Left lung (tissue), 10 donors: ENCODE data around the gene PAN2. TPM values are rescaled to one million over a fixed set of nuclear protein-coding genes. Genes with fewer than 3 reads are reported as not detected.
"Not testable (repeated sequence)": the region's sequence is repeated elsewhere in the genome, so short reads cannot be mapped to it uniquely, and the experiment has no call there.

Source experiments
- ATAC-seq: fragments of 200-7000 bp; cut with Tn5 transposase; one replicate; pipeline ENCODE4 v1.9.1; 2020; ENCODE audit warnings: moderate library complexity
- DNase-seq, 4 donors: peaks; one replicate each; pipeline ENCODE4 v3.0.0-alpha.2; 2013 to 2020
- H3K27ac ChIP-seq, 2 donors: fragments of 200-600 bp; sonication (generic) in 1 of 2; one replicate each; pipeline versions ENCODE4 v1.5.0 to v1.8.0; 2020 to 2021
- H3K27me3 ChIP-seq, 2 donors: fragments of 200-600 bp; sonication (generic) in 1 of 2; one replicate each; pipeline versions ENCODE4 v1.5.0 to v1.8.0; 2020 to 2021
- H3K36me3 ChIP-seq, 2 donors: fragments of 200-600 bp; sonication (generic) in 1 of 2; one replicate each; pipeline versions ENCODE4 v1.5.0 to v1.8.0; 2020 to 2021
- H3K4me1 ChIP-seq, 2 donors: fragments of 200-600 bp; one replicate each; pipeline ENCODE4 v1.8.0; 2021
- H3K4me3 ChIP-seq, 2 donors: fragments of 200-600 bp; sonication (generic) in 1 of 2; one replicate each; pipeline versions ENCODE4 v1.5.0 to v1.8.0; 2020 to 2021; ENCODE audit warnings: mild to moderate bottlenecking in 1 of 2
- H3K9me3 ChIP-seq, 2 donors: fragments of 200-600 bp; sonication (generic) in 1 of 2; one replicate each; pipeline versions ENCODE4 v1.5.0 to v1.8.0; 2020 to 2021
- CTCF ChIP-seq, 2 donors: fragments of 200-600 bp; sonication (generic) in 1 of 2; IDR thresholded peaks; one replicate each; pipeline versions ENCODE4 v1.5.0 to v1.8.0; 2021; ENCODE audit warnings: antibody characterized with exemption in 2 of 2
- intact Hi-C, 2 donors: fragments of 100-400 bp; cut with DNase I; formaldehyde crosslinking; loops; one replicate each; pipeline versions ENCODE4 v1.11.2 to v1.14.2; 2022
- polyA plus RNA-seq, 6 donors: library from polyadenylated mRNA; unstranded; fragments of 120-200 nt; gene quantifications; one replicate each; pipeline ENCODE4 v1.2.1, GENCODE V29; 2013; ENCODE audit not compliant: insufficient read length in 6 of 6
- total RNA-seq, 2 donors: library from RNA; stranded (reverse); fragmentation: NEBNext Ultra II Directional; extraction: Animal tissue kit (Norgen Biotek cat#: 25700); gene quantifications; one replicate each; pipeline ENCODE4 v1.2.1, GENCODE V29; 2021
- donor health status: DM: no; HTN: yes; CAD: no.
- donor health status: DM: no; HTN: no; CAD: no.

PAN2 gene
- total and polyA plus RNA-seq, 8 donors: 49.9 to 107 (median 74.8) TPM

- Histone ChIP-seq H3K27ac (peak overlapping the region in 1 of 2 donors; percentile 55), H3K9me3 (no peaks in the 10 kb centered on the region), H3K36me3 (peaks cover 0 to 52% of the 10 kb centered on the region in 2 donors), H3K4me1 (peaks cover 0 to 61% of the 10 kb centered on the region in 2 donors), H3K27me3 (no peaks in the 10 kb centered on the region), H3K4me3 (no peak overlapping the region)
- DNase-seq (no peak), ATAC-seq (peak; percentile 65)
- TF ChIP-seq CTCF (IDR thresholded peaks at IDR 0.05): no peak
- intact Hi-C loops: no loop called here
Measured at GRCh38 chr12:56288705-56289387, 45.0 kb downstream of the PAN2 start.

GRCh38 chr12:56286044-56286830 is 47.6 kb downstream of the PAN2 start:
- intact Hi-C loops: no loop called here
- peaks cover 0 to 40% of the 10 kb centered on the region in 2 donors for H3K4me1 ChIP-seq
- peaks cover 0 to 68% of the 10 kb centered on the region in 2 donors for H3K36me3 ChIP-seq
- H3K4me3 ChIP-seq: no peak overlapping the region
- no peaks in the 10 kb centered on the region for H3K27me3 ChIP-seq
- H3K9me3 ChIP-seq: no peaks in the 10 kb centered on the region
- peak overlapping the region in 1 of 2 donors; percentile 59 for H3K27ac ChIP-seq
- no peak for DNase-seq
- peak; percentile 59 for ATAC-seq
- no peak for TF ChIP-seq CTCF (IDR thresholded peaks at IDR 0.05)

- DNase-seq, H3K4me3 ChIP-seq, H3K27ac ChIP-seq, intact Hi-C loops, H3K9me3 ChIP-seq, H3K27me3 ChIP-seq, ATAC-seq: not testable (repeated sequence)
- Histone ChIP-seq H3K4me1 (peaks cover 0 to 33% of the 10 kb centered on the region in 2 donors), H3K36me3 (peaks cover 0 to 72% of the 10 kb centered on the region in 2 donors)
Measured at GRCh38 chr12:56284263-56284662, 49.5 kb downstream of the PAN2 start.

GRCh38 chr12:56282579-56282978 is 51.2 kb downstream of the PAN2 start:
- H3K4me1 ChIP-seq: peaks cover 0 to 16% of the 10 kb centered on the region in 2 donors
- DNase-seq (no peak), ATAC-seq (no peak)
- intact Hi-C loops: no loop called here
- H3K36me3 ChIP-seq: peaks cover 0 to 88% of the 10 kb centered on the region in 2 donors
- no peaks in the 10 kb centered on the region for H3K9me3 ChIP-seq
- no peak for TF ChIP-seq CTCF (IDR thresholded peaks at IDR 0.05)
- H3K4me3 ChIP-seq: no peak overlapping the region
- H3K27me3 ChIP-seq: no peaks in the 10 kb centered on the region
- no peak overlapping the region for H3K27ac ChIP-seq

- Histone ChIP-seq H3K4me1 (peaks cover 0 to 11% of the 10 kb centered on the region in 2 donors), H3K9me3 (no peaks in the 10 kb centered on the region), H3K27ac (no peak overlapping the region), H3K36me3 (peaks cover 0 to 93% of the 10 kb centered on the region in 2 donors), H3K4me3 (no peak overlapping the region), H3K27me3 (no peaks in the 10 kb centered on the region)
- DNase-seq: no peak
- intact Hi-C loops: no loop called here
- ATAC-seq: no peak
- TF ChIP-seq CTCF (IDR thresholded peaks at IDR 0.05): no peak
Measured at GRCh38 chr12:56282030-56282429, 51.8 kb downstream of the PAN2 start.
